SU-DHL-6 (cell line): Measurements from ENCODE around the gene MS4A13.

Source experiments
- EZH2phosphoT487 ChIP-seq: fragments of 200-600 bp; sonication (generic), shearing (Covaris generic); conservative IDR thresholded peaks from 2 replicates; pipeline ENCODE4 v1.6.1; 2018; ENCODE audit warnings: mild to moderate bottlenecking, antibody characterized with exemption, low read length, moderate library complexity, mixed read lengths
- TF ChIP-seq, protein P1 (sequence below): fragments of 200-600 bp; sonication (generic); IDR thresholded peaks from one replicate; pipeline ENCODE4 v1.5.1; 2017; ENCODE audit warnings: antibody characterized with exemption, mild to moderate bottlenecking, low read length, moderate library complexity; ENCODE audit not compliant: insufficient read depth, poor library complexity, severe bottlenecking

GRCh38 chr11:60477035-60477445 lies 38.2 kb upstream of the MS4A13 start:
- TF ChIP-seq, protein P1, sequence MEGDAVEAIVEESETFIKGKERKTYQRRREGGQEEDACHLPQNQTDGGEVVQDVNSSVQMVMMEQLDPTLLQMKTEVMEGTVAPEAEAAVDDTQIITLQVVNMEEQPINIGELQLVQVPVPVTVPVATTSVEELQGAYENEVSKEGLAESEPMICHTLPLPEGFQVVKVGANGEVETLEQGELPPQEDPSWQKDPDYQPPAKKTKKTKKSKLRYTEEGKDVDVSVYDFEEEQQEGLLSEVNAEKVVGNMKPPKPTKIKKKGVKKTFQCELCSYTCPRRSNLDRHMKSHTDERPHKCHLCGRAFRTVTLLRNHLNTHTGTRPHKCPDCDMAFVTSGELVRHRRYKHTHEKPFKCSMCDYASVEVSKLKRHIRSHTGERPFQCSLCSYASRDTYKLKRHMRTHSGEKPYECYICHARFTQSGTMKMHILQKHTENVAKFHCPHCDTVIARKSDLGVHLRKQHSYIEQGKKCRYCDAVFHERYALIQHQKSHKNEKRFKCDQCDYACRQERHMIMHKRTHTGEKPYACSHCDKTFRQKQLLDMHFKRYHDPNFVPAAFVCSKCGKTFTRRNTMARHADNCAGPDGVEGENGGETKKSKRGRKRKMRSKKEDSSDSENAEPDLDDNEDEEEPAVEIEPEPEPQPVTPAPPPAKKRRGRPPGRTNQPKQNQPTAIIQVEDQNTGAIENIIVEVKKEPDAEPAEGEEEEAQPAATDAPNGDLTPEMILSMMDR, result no peak
- TF ChIP-seq EZH2phosphoT487, result no peak
